Esophagus squamous epithelium (tissue), 4 donors: ENCODE data around the gene CDK6.

Experiments
- CTCF ChIP-seq, 6 experiments: fragments of 450-650 bp in 4 of 6; fragments of 200-600 bp in 2 of 6; sonication (generic) in 2 of 6; IDR thresholded peaks; one replicate each; pipeline ENCODE4 v1.5.1; 2016 to 2019; ENCODE audit warnings: antibody characterized with exemption in 6 of 6, mild to moderate bottlenecking in 4 of 6, moderate library complexity in 4 of 6
- POLR2A ChIP-seq, 4 donors: fragments of 450-650 bp; IDR thresholded peaks; one replicate each; pipeline ENCODE4 v1.6.1; 2017; ENCODE audit warnings: antibody characterized with exemption in 4 of 4, mild to moderate bottlenecking in 4 of 4, moderate library complexity in 3 of 4

GRCh38 chr7:92645114-92646061, 191.0 kb downstream of the CDK6 start:
- TF ChIP-seq CTCF (IDR thresholded peaks at IDR 0.05) = no peak
- no peak for TF ChIP-seq POLR2A (IDR thresholded peaks at IDR 0.05)
